T-cell (primary cell): ENCODE data around the gene GRID1. TPM values are rescaled to one million over a fixed set of nuclear protein-coding genes. Genes with fewer than 3 reads are reported as not detected.
A peak's percentile ranks its signal among the peaks of the same experiment; 100 is the strongest.

Experiments used
- ATAC-seq, 4 experiments: fragments of 200-7000 bp in 3 of 4; fragments of 150-1000 bp in 1 of 4; cut with Tn5 transposase; replicated peaks in 1 of 4; 1 replicate in 3 of 4; 2 replicates in 1 of 4; pipeline ENCODE4 v1.10.0; 2021; ENCODE audit warnings: moderate library complexity in 3 of 4, mild to moderate bottlenecking in 2 of 4, moderate number of reproducible peaks in 1 of 4
- CTCF ChIA-PET, 2 donors: fragments of 300-600 bp; sonication (Branson Sonifier 250); formaldehyde crosslinking; loops; one replicate each; lab custom pipeline; 2022; ENCODE audit warnings: antibody characterized with exemption in 2 of 2; lab: Charles Lee
- POLR2A ChIA-PET, 2 donors: fragments of 300-600 bp; sonication (Branson Sonifier 250); formaldehyde crosslinking; loops; one replicate each; lab custom pipeline; 2022; ENCODE audit warnings: antibody characterized with exemption in 2 of 2; lab: Charles Lee
- DNase-seq, 35 experiments: peaks; one replicate each; pipeline versions ENCODE4 v3.0.0 to v3.0.0-alpha.2; 2013 to 2023
- H3K27ac ChIP-seq: one replicate; pipeline ENCODE4 v1.5.1; 2013; ENCODE audit warnings: low read length
- H3K27me3 ChIP-seq, 2 experiments: replicated peaks in 1 of 2; 1 replicate in 1 of 2; 2 replicates in 1 of 2; pipeline versions ENCODE4 v1.6.1 to v1.7.0; 2013; ENCODE audit warnings: low read length in 1 of 2, mixed read lengths in 1 of 2; ENCODE audit not compliant: control insufficient read depth in 2 of 2, insufficient read depth in 2 of 2; ENCODE audit errors: extremely low read depth in 1 of 2
- H3K36me3 ChIP-seq, 2 donors: 1 replicate in 1 of 2; 2 replicates in 1 of 2; pipeline versions ENCODE4 v1.6.1 to v1.7.0; 2013; ENCODE audit warnings: low read length in 1 of 2; ENCODE audit not compliant: control insufficient read depth in 2 of 2, insufficient read depth in 1 of 2; ENCODE audit errors: extremely low read depth in 1 of 2
- H3K4me1 ChIP-seq, 2 experiments: 1 replicate in 1 of 2; 2 replicates in 1 of 2; pipeline versions ENCODE4 v1.6.1 to v1.7.0; 2013; ENCODE audit warnings: low read length in 2 of 2, mixed read lengths in 1 of 2; ENCODE audit not compliant: insufficient read depth in 2 of 2, control insufficient read depth in 1 of 2; ENCODE audit errors: extremely low read depth in 1 of 2
- H3K4me3 ChIP-seq, 2 donors: 1 replicate in 1 of 2; 2 replicates in 1 of 2; pipeline versions ENCODE4 v1.5.1 to v1.7.0; 2013; ENCODE audit warnings: mild to moderate bottlenecking in 2 of 2, low read length in 1 of 2, moderate library complexity in 1 of 2; ENCODE audit not compliant: control insufficient read depth in 1 of 2; ENCODE audit errors: extremely low read depth in 1 of 2
- H3K9me3 ChIP-seq: 2 replicates; pipeline ENCODE4 v1.7.0; 2013
- H3K27ac Mint-ChIP-seq, 2 donors: one replicate each; pipeline ENCODE4 v1.8.0; 2020 to 2021; ENCODE audit warnings: mild to moderate bottlenecking in 2 of 2, mixed read lengths in 2 of 2
- H3K27me3 Mint-ChIP-seq, 2 donors: one replicate each; pipeline ENCODE4 v1.8.0; 2021 to 2022; ENCODE audit warnings: mixed read lengths in 2 of 2
- H3K36me3 Mint-ChIP-seq: one replicate; pipeline ENCODE4 v1.8.0; 2021; ENCODE audit warnings: mixed read lengths
- H3K4me1 Mint-ChIP-seq, 3 donors: one replicate each; pipeline ENCODE4 v1.8.0; 2020 to 2022; ENCODE audit warnings: mixed read lengths in 3 of 3, mild to moderate bottlenecking in 1 of 3
- H3K4me3 Mint-ChIP-seq, 3 donors: one replicate each; pipeline ENCODE4 v1.8.0; 2020 to 2022; ENCODE audit warnings: mild to moderate bottlenecking in 3 of 3, mixed read lengths in 3 of 3, moderate library complexity in 3 of 3
- H3K9me3 Mint-ChIP-seq, 3 donors: one replicate each; pipeline ENCODE4 v1.8.0; 2020 to 2022; ENCODE audit warnings: mixed read lengths in 3 of 3
- WGBS: methylation state at CpG from one replicate; pipeline ENCODE4 v1.1.5; 2013; ENCODE audit warnings: missing lambda C conversion rate; ENCODE audit not compliant: insufficient coverage; 5-methylcytosine and 5-hydroxymethylcytosine counted together
- total RNA-seq, 35 experiments: library from RNA in 6 of 35; stranded (reverse) in 6 of 35; fragments of 120-200 nt in 1 of 35; gene quantifications; one replicate each; pipeline versions ENCODE4 v1.2.1 to v1.2.4 and lab custom pipeline; 2013 to 2026

GRID1 gene
- total RNA-seq = under 1 TPM in 1 of 5 donors, not detected in 4; 0.68 TPM
- total RNA-seq (2013) = not detected
- total RNA-seq (lab: John Stamatoyannopoulos, UW) = 0 to 0.08 (median 0) reads per million in 29 experiments

- peak within 1 kb of the TSS in 1 of 2 donors; percentile 55 for H3K4me3 ChIP-seq
Measured at GRCh38 chr10:86366033-86366901, at the start of gene GRID1. Gene GRID1, minus strand, starts transcription at chr10:86366795.

GRCh38 chr10:86415583-86415982, 49.0 kb upstream of the GRID1 start:
- H3K27ac Mint-ChIP-seq = peak overlapping the region; percentile 28 to 76
- no peaks in the 10 kb centered on the region for H3K9me3 Mint-ChIP-seq

More at GRCh38 chr10:86366033-86366901, at the start of gene GRID1:
- H3K27me3 Mint-ChIP-seq = peaks cover 58 to 78% of the 10 kb centered on the region in 2 donors
- DNase-seq = peak in 4 of 35 experiments; percentile 5 to 20 (median 17)
- H3K9me3 Mint-ChIP-seq = no peaks in the 10 kb centered on the region
- H3K36me3 Mint-ChIP-seq = no peaks in the 10 kb centered on the region
- 1% methylated on average over 91 of the region's 119 CpGs for WGBS
- peaks cover 13 to 25% (median 21%) of the 10 kb centered on the region in 3 donors for H3K4me1 Mint-ChIP-seq
- H3K27ac Mint-ChIP-seq = peak within 1 kb of the TSS in 1 of 2 donors; percentile 40
- CTCF ChIA-PET = no interaction called here
- Histone ChIP-seq H3K27me3 (peaks cover 17 to 72% of the 10 kb centered on the region in 2 experiments), H3K4me1 (peaks cover 3 to 23% of the 10 kb centered on the region in 2 experiments), H3K9me3 (no peaks in the 10 kb centered on the region), H3K36me3 (no peaks in the 10 kb centered on the region), H3K27ac (no peak within 1 kb of the TSS)
- POLR2A ChIA-PET = no interaction called here
- peak within 1 kb of the TSS; percentile 65 to 71 (median 68) for H3K4me3 Mint-ChIP-seq
- ATAC-seq = peak; percentile 28 to 58 (median 44)

GRCh38 chr10:86415116-86415515, 48.5 kb upstream of the GRID1 start:
- 100% methylated on average over 1 of the region's 3 CpGs for WGBS
- peak overlapping the region; percentile 72 to 76 for H3K27ac Mint-ChIP-seq
- no peak for DNase-seq
- H3K4me1 Mint-ChIP-seq = peaks cover 62 to 65% (median 64%) of the 10 kb centered on the region in 3 donors
- Histone ChIP-seq H3K27me3 (no peaks in the 10 kb centered on the region), H3K36me3 (no peaks in the 10 kb centered on the region), H3K4me1 (peaks cover 51 to 54% of the 10 kb centered on the region in 2 experiments), H3K4me3 (no peak overlapping the region), H3K9me3 (no peaks in the 10 kb centered on the region), H3K27ac (no peak overlapping the region)
- CTCF ChIA-PET = no interaction called here
- H3K9me3 Mint-ChIP-seq = no peaks in the 10 kb centered on the region
- no peaks in the 10 kb centered on the region for H3K27me3 Mint-ChIP-seq
- H3K36me3 Mint-ChIP-seq = no peaks in the 10 kb centered on the region
- ATAC-seq = no peak
- H3K4me3 Mint-ChIP-seq = peak overlapping the region in 1 of 3 donors; percentile 44
- POLR2A ChIA-PET = no interaction called here

More at GRCh38 chr10:86415583-86415982, 49.0 kb upstream of the GRID1 start:
- ChIA-PET POLR2A (no interaction called here), CTCF (no interaction called here)
- H3K4me1 Mint-ChIP-seq = peaks cover 57 to 62% (median 59%) of the 10 kb centered on the region in 3 donors
- H3K4me3 Mint-ChIP-seq = peak overlapping the region in 1 of 3 donors; percentile 44
- Histone ChIP-seq H3K27me3 (no peaks in the 10 kb centered on the region), H3K36me3 (no peaks in the 10 kb centered on the region), H3K4me3 (no peak overlapping the region), H3K9me3 (no peaks in the 10 kb centered on the region), H3K27ac (no peak overlapping the region), H3K4me1 (peaks cover 47 to 51% of the 10 kb centered on the region in 2 experiments)
- WGBS = 47% methylated on average over 3 of the region's 5 CpGs
- peaks cover 0 to 2% of the 10 kb centered on the region in 2 donors for H3K27me3 Mint-ChIP-seq
- ATAC-seq (no peak), DNase-seq (no peak)
- no peaks in the 10 kb centered on the region for H3K36me3 Mint-ChIP-seq

GRCh38 chr10:86413046-86413728, 46.6 kb upstream of the GRID1 start:
- H3K9me3 Mint-ChIP-seq = no peaks in the 10 kb centered on the region
- H3K9me3 ChIP-seq = no peaks in the 10 kb centered on the region
- peak overlapping the region; percentile 67 for H3K27ac ChIP-seq
- peak overlapping the region; percentile 57 to 82 (median 57) for H3K4me3 Mint-ChIP-seq
- peaks cover 53 to 55% of the 10 kb centered on the region in 2 experiments for H3K4me1 ChIP-seq
- 0% methylated on average over 2 of the region's 6 CpGs for WGBS
- H3K27ac Mint-ChIP-seq = peak overlapping the region; percentile 87 to 92
- H3K27me3 Mint-ChIP-seq = no peaks in the 10 kb centered on the region
- H3K36me3 Mint-ChIP-seq = no peaks in the 10 kb centered on the region
- no peaks in the 10 kb centered on the region for H3K36me3 ChIP-seq
- CTCF ChIA-PET = interaction anchor here (0.6 to 1.0 kb wide), 5 partner anchors 13 to 1875 kb away, joined by 3 to 5 read pairs (median 3); no protein-coding TSS in a partner anchor
- POLR2A ChIA-PET = interaction anchor here (0.6 to 1.0 kb wide), 4 partner anchors 13 to 69 kb away, joined by 3 to 8 read pairs (median 4); no protein-coding TSS in a partner anchor
- H3K27me3 ChIP-seq = no peaks in the 10 kb centered on the region
- H3K4me3 ChIP-seq = peak overlapping the region; percentile 11 to 39
- DNase-seq (peak in 7 of 35 experiments; percentile 11 to 63 (median 26)), ATAC-seq (peak; percentile 76 to 82 (median 79))
- peaks cover 55 to 60% (median 57%) of the 10 kb centered on the region in 3 donors for H3K4me1 Mint-ChIP-seq

GRCh38 chr10:86411852-86412560, 45.4 kb upstream of the GRID1 start:
- peak overlapping the region; percentile 67 for H3K27ac ChIP-seq
- H3K9me3 ChIP-seq = no peaks in the 10 kb centered on the region
- peaks cover 53% of the 10 kb centered on the region in 2 experiments for H3K4me1 ChIP-seq
- 17% methylated on average over 2 of the region's 6 CpGs for WGBS
- H3K27me3 ChIP-seq = no peaks in the 10 kb centered on the region
- no peaks in the 10 kb centered on the region for H3K9me3 Mint-ChIP-seq
- H3K4me3 Mint-ChIP-seq = peak overlapping the region; percentile 57 to 82 (median 64)
- peaks cover 46 to 56% (median 55%) of the 10 kb centered on the region in 3 donors for H3K4me1 Mint-ChIP-seq
- ChIA-PET POLR2A (no interaction called here), CTCF (interaction anchor here in 1 of 2 donors (0.7 to 2.1 kb wide), 2 partner anchors 12 to 116 kb away, joined by 3 to 7 read pairs; no protein-coding TSS in a partner anchor)
- DNase-seq (no peak), ATAC-seq (peak in 1 of 4 experiments; percentile 16)
- no peaks in the 10 kb centered on the region for H3K36me3 ChIP-seq
- no peaks in the 10 kb centered on the region for H3K36me3 Mint-ChIP-seq
- no peaks in the 10 kb centered on the region for H3K27me3 Mint-ChIP-seq
- H3K4me3 ChIP-seq = peak overlapping the region in 1 of 2 donors; percentile 54
- H3K27ac Mint-ChIP-seq = peak overlapping the region; percentile 87 to 92
